Heart right ventricle (tissue), 16 donors: ENCODE results near the gene CGB1. TPM values are rescaled to one million over a fixed set of nuclear protein-coding genes. Genes with fewer than 3 reads are reported as not detected.

Source experiments
- ATAC-seq, 8 donors: fragments of 200-7000 bp; cut with Tn5 transposase; one replicate each; pipeline ENCODE4 v1.9.1; 2020; ENCODE audit warnings: mild to moderate bottlenecking in 8 of 8, moderate library complexity in 8 of 8, moderate number of reproducible peaks in 1 of 8
- DNase-seq, 2 donors: peaks; one replicate each; pipeline ENCODE4 v3.0.0-alpha.2; 2020
- H3K27ac ChIP-seq, 10 donors: fragments of 200-600 bp; sonication (generic) in 2 of 10; one replicate each; pipeline versions ENCODE4 v1.5.0 to v1.8.0; 2020 to 2022; ENCODE audit warnings: mild to moderate bottlenecking in 3 of 10
- H3K27me3 ChIP-seq, 7 donors: fragments of 200-600 bp; one replicate each; pipeline ENCODE4 v1.8.0; 2021 to 2022; ENCODE audit warnings: mild to moderate bottlenecking in 2 of 7
- H3K36me3 ChIP-seq, 9 donors: fragments of 200-600 bp; sonication (generic) in 1 of 9; one replicate each; pipeline versions ENCODE4 v1.5.0 to v1.8.0; 2020 to 2022; ENCODE audit warnings: mild to moderate bottlenecking in 2 of 9
- H3K4me1 ChIP-seq, 9 donors: fragments of 200-600 bp; sonication (generic) in 1 of 9; one replicate each; pipeline versions ENCODE4 v1.5.0 to v1.8.0; 2020 to 2022; ENCODE audit warnings: mild to moderate bottlenecking in 4 of 9
- H3K4me3 ChIP-seq, 10 donors: fragments of 200-600 bp; sonication (generic) in 2 of 10; one replicate each; pipeline versions ENCODE4 v1.5.0 to v1.8.0; 2020 to 2022; ENCODE audit warnings: mild to moderate bottlenecking in 7 of 10, moderate library complexity in 2 of 10
- H3K9me3 ChIP-seq, 11 donors: fragments of 200-600 bp in 10 of 11; sonication (generic) in 2 of 11; one replicate each; pipeline versions ENCODE4 v1.5.0 to v1.8.0; 2013 to 2022; ENCODE audit warnings: mild to moderate bottlenecking in 2 of 11, control low read depth in 1 of 11, moderate library complexity in 1 of 11
- WGBS, 2 donors: extraction: QIAGEN DNeasy Blood & Tissue Kit; methylation state at CpG; one replicate each; pipeline ENCODE4 v1.1.7; 2013; ENCODE audit warnings: inconsistent platforms in 1 of 2; 5-methylcytosine and 5-hydroxymethylcytosine counted together
- intact Hi-C, 10 donors: fragments of 100-400 bp; cut with DNase I; formaldehyde crosslinking; loops; one replicate each; pipeline versions ENCODE4 v1.11.1 to v1.14.2; 2022
- polyA plus RNA-seq, 2 donors: library from polyadenylated mRNA; stranded (reverse); fragments of 200-250 nt; gene quantifications; one replicate each; pipeline ENCODE4 v1.2.3, GENCODE V29; 2013
- total RNA-seq, 10 donors: library from RNA; stranded (reverse); fragmentation: NEBNext Ultra II Directional in 3 of 10; extraction: Animal tissue kit (Norgen Biotek cat#: 25700) in 3 of 10; gene quantifications; one replicate each; pipeline versions ENCODE4 v1.2.1 to v1.2.4, GENCODE V29; 2021 to 2023
- TF ChIP-seq, protein P1 (sequence below), 9 donors: fragments of 200-600 bp; sonication (generic) in 2 of 9; IDR thresholded peaks; one replicate each; pipeline versions ENCODE4 v1.5.0 to v1.8.0; 2021 to 2022; ENCODE audit warnings: antibody characterized with exemption in 9 of 9, mild to moderate bottlenecking in 5 of 9, moderate library complexity in 1 of 9
- donor health status: Arrhythmogenic right ventricular cardiomyopathy.
- donor health status: ischemic (EF 13 %, LVEDD 7.1; RV severe dilation, severe dysfunction).
- donor health status: healthy with polysubstance abuse.
- donor health status: DM: no; HTN: yes; CAD: no.
- donor health status: DM: no; HTN: no; CAD: no.
- donor health status: ischemic (EF 25% LVEDD 6.9; RV normal size, moderate dysfunction).
- donor health status: ischemic (EF 25% LVEDD 5.7; RV mildly dilated, moderate dysfunction).
- donor health status: healthy.
- donor health status: DM: yes; HTN: yes; CAD: no.
- donor health status: Ischemic cardiomyopathy.
- donor health status: ischemic (EF 35%, LVEDD 5.7; RV mildly dilated, moderate dysfunction).
- donor health status: nonischemic (EF 11% LVEDD 7.7; RV severe dilation, severe dysfunction).
- donor health status: DM: yes; HTN: yes; CAD: no.
- donor health status: PGD.
- donor health status: ischemic (EF 29% LVEDD 5.4; RV normal size, mild dysfunction).
- donor health status: nonischemic (EF 23%, LVEDD 6.1; RV moderate dilation, normal function).

The CGB1 gene
- total and polyA plus RNA-seq, 12 donors: not detected

- ATAC-seq (peak in 7 of 8 donors; percentile 35 to 84 (median 52)), DNase-seq (no peak)
- 51 to 53% methylated on average over 23 of the region's 23 CpGs for WGBS, 2 donors
- H3K9me3 ChIP-seq: no peaks in the 10 kb centered on the region
- peak overlapping the region in 2 of 10 donors; percentile 21 to 43 for H3K27ac ChIP-seq
- TF ChIP-seq, protein P1, sequence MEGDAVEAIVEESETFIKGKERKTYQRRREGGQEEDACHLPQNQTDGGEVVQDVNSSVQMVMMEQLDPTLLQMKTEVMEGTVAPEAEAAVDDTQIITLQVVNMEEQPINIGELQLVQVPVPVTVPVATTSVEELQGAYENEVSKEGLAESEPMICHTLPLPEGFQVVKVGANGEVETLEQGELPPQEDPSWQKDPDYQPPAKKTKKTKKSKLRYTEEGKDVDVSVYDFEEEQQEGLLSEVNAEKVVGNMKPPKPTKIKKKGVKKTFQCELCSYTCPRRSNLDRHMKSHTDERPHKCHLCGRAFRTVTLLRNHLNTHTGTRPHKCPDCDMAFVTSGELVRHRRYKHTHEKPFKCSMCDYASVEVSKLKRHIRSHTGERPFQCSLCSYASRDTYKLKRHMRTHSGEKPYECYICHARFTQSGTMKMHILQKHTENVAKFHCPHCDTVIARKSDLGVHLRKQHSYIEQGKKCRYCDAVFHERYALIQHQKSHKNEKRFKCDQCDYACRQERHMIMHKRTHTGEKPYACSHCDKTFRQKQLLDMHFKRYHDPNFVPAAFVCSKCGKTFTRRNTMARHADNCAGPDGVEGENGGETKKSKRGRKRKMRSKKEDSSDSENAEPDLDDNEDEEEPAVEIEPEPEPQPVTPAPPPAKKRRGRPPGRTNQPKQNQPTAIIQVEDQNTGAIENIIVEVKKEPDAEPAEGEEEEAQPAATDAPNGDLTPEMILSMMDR (IDR thresholded peaks at IDR 0.05): peak in 5 of 9 donors; percentile 10 to 29 (median 13)
- H3K27me3 ChIP-seq: peaks cover 0 to 60% (median 52%) of the 10 kb centered on the region in 7 donors
- H3K36me3 ChIP-seq: no peaks in the 10 kb centered on the region
- peaks cover 0 to 8% (median 0%) of the 10 kb centered on the region in 9 donors for H3K4me1 ChIP-seq
- H3K4me3 ChIP-seq: no peak overlapping the region
- intact Hi-C loops: loop anchor here in 2 of 10 donors (10.0 kb wide), 1 partner anchor 79 kb away; the partner anchor contains the start of genes GYS1 (in 2 of the 2) and RUVBL2 (in 2 of the 2)
Measured at GRCh38 chr19:49073514-49074378, 37.1 kb upstream of the CGB1 start.

DNA sequence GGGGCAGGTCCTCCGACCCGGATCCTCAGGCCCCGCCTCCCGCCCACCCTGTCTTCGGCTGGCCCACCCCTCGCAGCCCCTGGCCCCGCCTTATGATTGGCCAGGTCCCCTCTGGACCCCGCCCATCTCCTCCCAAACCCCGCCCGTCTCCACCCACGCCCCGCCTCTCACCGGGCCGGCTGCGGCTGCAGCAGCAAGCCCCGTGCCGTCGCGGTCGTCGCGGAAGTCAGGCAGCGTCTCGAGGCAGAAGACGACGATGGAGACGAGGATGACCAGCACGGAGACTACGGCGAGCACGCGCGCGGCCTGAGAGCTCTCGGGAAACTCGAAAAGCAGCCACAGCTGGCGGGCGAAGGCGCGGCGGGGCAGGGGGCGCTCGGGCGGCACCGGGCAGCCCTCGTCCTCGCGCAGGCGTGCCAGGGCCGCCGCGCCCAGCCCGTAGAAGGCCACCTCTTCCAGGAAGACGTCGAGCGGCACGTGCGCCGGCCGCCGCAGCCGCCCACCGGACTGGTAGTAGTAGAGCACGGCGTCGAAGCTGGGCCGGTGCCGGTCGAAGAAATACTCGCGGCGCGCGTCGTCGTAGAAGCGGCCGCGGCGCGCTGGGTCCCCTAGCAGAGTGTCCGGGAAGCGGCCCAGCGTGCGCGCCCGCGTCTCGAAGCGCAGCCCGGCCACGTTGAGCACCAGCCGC, 35.3 kb upstream of the CGB1 start:
- H3K9me3 ChIP-seq: no peaks in the 10 kb centered on the region
- H3K4me1 ChIP-seq: peaks cover 0 to 8% (median 0%) of the 10 kb centered on the region in 9 donors
- peaks cover 0 to 76% (median 63%) of the 10 kb centered on the region in 7 donors for H3K27me3 ChIP-seq
- TF ChIP-seq, protein P1 (IDR thresholded peaks at IDR 0.05): no peak
- no peak for DNase-seq
- peak overlapping the region in 2 of 10 donors; percentile 7 to 11 for H3K4me3 ChIP-seq
- peak in 1 of 8 donors; percentile 12 for ATAC-seq
- WGBS, 2 donors: 3 to 5% methylated on average over 84 to 91 of the region's 93 CpGs
- intact Hi-C loops: loop anchor here in 2 of 10 donors (10.0 kb wide), 1 partner anchor 77 kb away; the partner anchor contains the start of genes GYS1 (in 2 of the 2) and RUVBL2 (in 2 of the 2)
- H3K27ac ChIP-seq: no peak overlapping the region
- H3K36me3 ChIP-seq: no peaks in the 10 kb centered on the region

GRCh38 chr19:49070416-49070815, 33.7 kb upstream of the CGB1 start:
- WGBS, 2 donors: 96 to 97% methylated on average over 21 of the region's 21 CpGs
- TF ChIP-seq, protein P1 (IDR thresholded peaks at IDR 0.05): no peak
- H3K4me3 ChIP-seq: no peak overlapping the region
- ATAC-seq: no peak
- no peak overlapping the region for H3K27ac ChIP-seq
- peaks cover 0 to 90% (median 68%) of the 10 kb centered on the region in 7 donors for H3K27me3 ChIP-seq
- peaks cover 0 to 10% (median 3%) of the 10 kb centered on the region in 9 donors for H3K4me1 ChIP-seq
- DNase-seq: no peak
- H3K36me3 ChIP-seq: no peaks in the 10 kb centered on the region
- intact Hi-C loops: loop anchor here in 2 of 10 donors (10.0 kb wide), 1 partner anchor 76 kb away; the partner anchor contains the start of genes GYS1 (in 2 of the 2) and RUVBL2 (in 2 of the 2)
- no peaks in the 10 kb centered on the region for H3K9me3 ChIP-seq

GRCh38 chr19:49069026-49069425, 32.3 kb upstream of the CGB1 start:
- TF ChIP-seq, protein P1 (IDR thresholded peaks at IDR 0.05): no peak
- no peaks in the 10 kb centered on the region for H3K36me3 ChIP-seq
- no peak for DNase-seq
- peaks cover 0 to 95% (median 74%) of the 10 kb centered on the region in 7 donors for H3K27me3 ChIP-seq
- no peak overlapping the region for H3K27ac ChIP-seq
- no peaks in the 10 kb centered on the region for H3K9me3 ChIP-seq
- peaks cover 0 to 21% (median 9%) of the 10 kb centered on the region in 9 donors for H3K4me1 ChIP-seq
- 93 to 95% methylated on average over 9 of the region's 9 CpGs for WGBS, 2 donors
- intact Hi-C loops: no loop called here
- no peak for ATAC-seq
- H3K4me3 ChIP-seq: no peak overlapping the region
